ENCODE measurements around the gene USP34. TPM values are rescaled to one million over a fixed set of nuclear protein-coding genes. Genes with fewer than 3 reads are reported as not detected.
"Not testable (repeated sequence)": the region's sequence is repeated elsewhere in the genome, so short reads cannot be mapped to it uniquely, and the experiment has no call there.

Gene USP34
- total and polyA plus RNA-seq, 2 donors from 2014 or later = 37.2 to 112 TPM

DNA sequence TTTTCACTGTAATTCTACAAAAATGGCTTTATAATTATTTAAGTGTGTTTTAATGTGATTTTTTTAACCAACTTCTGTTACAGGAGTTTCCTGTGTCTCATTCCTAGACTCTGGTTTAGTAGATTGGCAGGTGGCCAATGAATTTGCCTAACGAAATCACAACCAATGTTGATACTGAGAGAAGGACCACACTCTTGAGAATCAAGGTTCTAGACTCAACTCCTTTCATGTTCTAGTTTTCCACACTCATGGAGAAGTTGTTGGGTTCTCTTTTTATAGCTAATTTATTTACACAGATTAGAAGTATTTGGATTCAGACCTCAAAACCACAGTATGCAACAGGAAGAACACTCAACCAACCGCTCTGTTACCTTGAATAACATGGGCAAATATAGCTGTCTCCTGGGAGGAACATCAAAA is 22.6 kb upstream of the USP34 start:
- Histone ChIP-seq H3K9me3 (ENCODE audit: control insufficient read depth in 2 of 3, insufficient read depth in 1 of 3, low read length in 3 of 3) (no peaks in the 10 kb centered on the region), H3K4me3 (ENCODE audit: low read length in 3 of 3) (no peak overlapping the region), H3K27me3 (ENCODE audit: control insufficient read depth, insufficient read depth, low read length) (no peaks in the 10 kb centered on the region), H3K9ac (ENCODE audit: low read length in 3 of 3) (no peak overlapping the region), H3K4me1 (ENCODE audit: control insufficient read depth in 2 of 3, insufficient read depth in 2 of 3, low read depth in 1 of 3, low read length in 3 of 3) (no peaks in the 10 kb centered on the region), H3K27ac (ENCODE audit: low read depth in 2 of 2, low read length in 2 of 2) (no peak overlapping the region), H3K36me3 (ENCODE audit: control insufficient read depth in 2 of 3, insufficient read depth in 3 of 3, low read length in 3 of 3) (peaks cover 38 to 74% (median 47%) of the 10 kb centered on the region in 3 donors)
- intact Hi-C loops (cut with DNase I) = no loop called here
- DNase-seq = no peak
- TF ChIP-seq, protein P1, sequence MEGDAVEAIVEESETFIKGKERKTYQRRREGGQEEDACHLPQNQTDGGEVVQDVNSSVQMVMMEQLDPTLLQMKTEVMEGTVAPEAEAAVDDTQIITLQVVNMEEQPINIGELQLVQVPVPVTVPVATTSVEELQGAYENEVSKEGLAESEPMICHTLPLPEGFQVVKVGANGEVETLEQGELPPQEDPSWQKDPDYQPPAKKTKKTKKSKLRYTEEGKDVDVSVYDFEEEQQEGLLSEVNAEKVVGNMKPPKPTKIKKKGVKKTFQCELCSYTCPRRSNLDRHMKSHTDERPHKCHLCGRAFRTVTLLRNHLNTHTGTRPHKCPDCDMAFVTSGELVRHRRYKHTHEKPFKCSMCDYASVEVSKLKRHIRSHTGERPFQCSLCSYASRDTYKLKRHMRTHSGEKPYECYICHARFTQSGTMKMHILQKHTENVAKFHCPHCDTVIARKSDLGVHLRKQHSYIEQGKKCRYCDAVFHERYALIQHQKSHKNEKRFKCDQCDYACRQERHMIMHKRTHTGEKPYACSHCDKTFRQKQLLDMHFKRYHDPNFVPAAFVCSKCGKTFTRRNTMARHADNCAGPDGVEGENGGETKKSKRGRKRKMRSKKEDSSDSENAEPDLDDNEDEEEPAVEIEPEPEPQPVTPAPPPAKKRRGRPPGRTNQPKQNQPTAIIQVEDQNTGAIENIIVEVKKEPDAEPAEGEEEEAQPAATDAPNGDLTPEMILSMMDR (IDR thresholded peaks at IDR 0.05; ENCODE audit: borderline replicate concordance, extremely low read depth, insufficient read depth) = no peak
- FAIRE-seq = no peak

DNA sequence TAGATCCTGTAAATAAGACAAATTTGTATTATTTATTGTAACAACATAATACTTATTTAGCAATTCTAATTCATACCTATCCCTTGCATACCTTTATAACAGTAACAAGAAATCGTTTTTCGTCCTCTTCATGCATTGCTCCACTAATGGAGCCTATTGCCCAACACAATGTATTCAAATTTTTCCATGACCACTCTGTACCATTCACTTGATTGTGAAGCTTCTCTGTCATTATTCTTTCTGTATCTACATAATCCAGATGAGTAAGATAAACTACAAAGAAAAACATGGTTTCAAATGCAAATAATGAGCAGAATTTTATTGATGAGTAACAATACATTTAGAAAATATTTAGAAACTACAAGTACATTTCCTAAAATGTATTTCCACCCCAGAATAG is 21.6 kb upstream of the USP34 start:
- Histone ChIP-seq H3K9ac (ENCODE audit: low read length in 3 of 3) (no peak overlapping the region), H3K4me1 (ENCODE audit: control insufficient read depth in 2 of 3, insufficient read depth in 2 of 3, low read depth in 1 of 3, low read length in 3 of 3) (no peaks in the 10 kb centered on the region), H3K9me3 (ENCODE audit: control insufficient read depth in 2 of 3, insufficient read depth in 1 of 3, low read length in 3 of 3) (no peaks in the 10 kb centered on the region), H3K27me3 (ENCODE audit: control insufficient read depth, insufficient read depth, low read length) (no peaks in the 10 kb centered on the region), H3K27ac (ENCODE audit: low read depth in 2 of 2, low read length in 2 of 2) (no peak overlapping the region), H3K36me3 (ENCODE audit: control insufficient read depth in 2 of 3, insufficient read depth in 3 of 3, low read length in 3 of 3) (peaks cover 36 to 74% (median 47%) of the 10 kb centered on the region in 3 donors), H3K4me3 (ENCODE audit: low read length in 3 of 3) (no peak overlapping the region)
- TF ChIP-seq, protein P1 (IDR thresholded peaks at IDR 0.05; ENCODE audit: borderline replicate concordance, extremely low read depth, insufficient read depth) = no peak
- FAIRE-seq = no peak
- intact Hi-C loops (cut with DNase I) = no loop called here
- no peak for DNase-seq

DNA sequence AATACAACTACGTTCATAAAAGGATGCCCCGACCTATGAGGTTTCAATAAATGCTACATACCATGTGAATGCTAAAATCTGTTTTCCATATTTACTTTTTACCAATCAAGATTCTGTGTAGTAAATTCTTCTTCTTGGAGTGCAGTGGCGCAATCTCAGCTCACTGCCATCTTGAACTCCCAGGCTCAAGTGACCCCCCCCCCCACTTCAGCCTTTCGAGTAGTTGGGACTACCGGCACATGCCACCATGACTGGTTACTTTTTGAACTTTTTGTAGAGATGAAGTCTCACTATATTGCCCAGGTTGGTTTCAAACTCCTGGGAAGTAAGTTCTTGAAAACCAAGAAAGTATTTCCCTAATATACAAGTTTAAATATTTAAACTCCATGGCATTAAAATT is 14.4 kb upstream of the USP34 start:
- Histone ChIP-seq H3K4me1 (ENCODE audit: control insufficient read depth in 2 of 3, insufficient read depth in 2 of 3, low read depth in 1 of 3, low read length in 3 of 3) (no peaks in the 10 kb centered on the region), H3K9me3 (ENCODE audit: control insufficient read depth in 2 of 3, insufficient read depth in 1 of 3, low read length in 3 of 3) (no peaks in the 10 kb centered on the region), H3K4me3 (ENCODE audit: low read length in 3 of 3) (no peak overlapping the region), H3K27me3 (ENCODE audit: control insufficient read depth, insufficient read depth, low read length) (no peaks in the 10 kb centered on the region), H3K27ac (ENCODE audit: low read depth in 2 of 2, low read length in 2 of 2) (no peak overlapping the region), H3K36me3 (ENCODE audit: control insufficient read depth in 2 of 3, insufficient read depth in 3 of 3, low read length in 3 of 3) (peaks cover 13 to 67% (median 21%) of the 10 kb centered on the region in 3 donors), H3K9ac (ENCODE audit: low read length in 3 of 3) (no peak overlapping the region)
- intact Hi-C loops (cut with DNase I) = no loop called here
- FAIRE-seq = no peak
- TF ChIP-seq, protein P1 (IDR thresholded peaks at IDR 0.05; ENCODE audit: borderline replicate concordance, extremely low read depth, insufficient read depth) = no peak
- DNase-seq = no peak

DNA sequence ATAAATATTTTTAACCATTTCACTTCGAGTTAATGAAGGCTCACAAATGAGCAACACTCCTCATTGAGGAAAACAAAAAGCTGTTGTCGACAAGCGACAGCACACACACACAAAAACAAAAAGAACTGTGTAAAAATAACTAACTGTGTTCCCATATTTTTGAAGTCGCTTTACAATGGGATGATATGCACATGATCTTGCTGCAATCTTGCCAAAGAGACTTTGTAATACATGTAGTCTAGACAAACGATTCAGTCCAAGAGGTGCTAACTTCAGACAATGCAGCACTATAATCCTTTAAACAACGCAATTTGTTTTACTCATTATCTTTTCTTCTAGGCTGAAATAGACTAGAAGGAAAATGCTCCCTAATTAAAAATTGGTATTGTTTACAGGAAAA is 7.2 kb upstream of the USP34 start:
- DNase-seq (no peak), FAIRE-seq (no peak)
- intact Hi-C loops (cut with DNase I) = no loop called here
- Histone ChIP-seq H3K27ac (ENCODE audit: low read depth in 2 of 2, low read length in 2 of 2) (no peak overlapping the region), H3K4me1 (ENCODE audit: control insufficient read depth in 2 of 3, insufficient read depth in 2 of 3, low read depth in 1 of 3, low read length in 3 of 3) (no peaks in the 10 kb centered on the region), H3K36me3 (ENCODE audit: control insufficient read depth in 2 of 3, insufficient read depth in 3 of 3, low read length in 3 of 3) (peaks cover 6 to 22% (median 15%) of the 10 kb centered on the region in 3 donors), H3K9ac (ENCODE audit: low read length in 3 of 3) (no peak overlapping the region), H3K27me3 (ENCODE audit: control insufficient read depth, insufficient read depth, low read length) (no peaks in the 10 kb centered on the region), H3K4me3 (ENCODE audit: low read length in 3 of 3) (no peak overlapping the region), H3K9me3 (ENCODE audit: control insufficient read depth in 2 of 3, insufficient read depth in 1 of 3, low read length in 3 of 3) (no peaks in the 10 kb centered on the region)
- TF ChIP-seq, protein P1 (IDR thresholded peaks at IDR 0.05; ENCODE audit: borderline replicate concordance, extremely low read depth, insufficient read depth) = no peak

DNA sequence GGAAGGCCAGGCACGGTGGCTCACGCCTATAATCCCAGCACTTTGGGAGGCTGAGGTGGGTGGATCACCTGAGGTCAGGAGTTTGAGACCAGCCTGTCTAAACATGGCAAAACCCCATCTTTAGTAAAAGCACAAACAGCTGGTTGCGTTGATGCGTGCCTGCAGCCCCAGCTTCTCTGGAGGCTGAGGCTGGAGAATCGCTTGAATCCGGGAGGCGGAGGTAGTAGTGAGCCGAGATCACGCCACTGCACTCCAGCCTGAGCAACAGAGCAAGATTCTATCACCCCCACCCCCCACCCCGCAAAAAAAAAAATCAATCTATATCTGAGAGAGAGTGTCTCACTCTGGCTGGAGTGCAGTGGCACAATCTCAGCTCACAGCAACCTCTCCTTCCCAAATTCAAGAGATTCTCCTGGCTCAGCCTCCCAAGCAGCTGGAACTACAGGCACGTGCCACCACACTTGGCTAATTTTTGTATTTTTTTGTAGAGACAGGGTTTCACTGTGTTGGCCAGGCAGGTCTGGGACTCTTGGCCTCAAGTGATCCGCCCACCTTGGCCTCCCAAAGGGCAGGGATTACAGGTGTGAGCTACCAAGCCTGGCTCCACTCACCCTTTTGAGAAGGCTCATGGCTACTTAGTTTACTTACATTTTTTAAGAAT is 6.2 kb upstream of the USP34 start:
- FAIRE-seq = not testable (repeated sequence)

More for the DNA sequence above, 6.2 kb upstream of the USP34 start:
- DNase-seq; H3K4me3 ChIP-seq (ENCODE audit: low read length in 3 of 3); H3K4me1 ChIP-seq (ENCODE audit: control insufficient read depth in 2 of 3, insufficient read depth in 2 of 3, low read depth in 1 of 3, low read length in 3 of 3); H3K9me3 ChIP-seq (ENCODE audit: control insufficient read depth in 2 of 3, insufficient read depth in 1 of 3, low read length in 3 of 3); intact Hi-C loops (cut with DNase I); H3K27me3 ChIP-seq (ENCODE audit: control insufficient read depth, insufficient read depth, low read length); H3K27ac ChIP-seq (ENCODE audit: low read depth in 2 of 2, low read length in 2 of 2); H3K9ac ChIP-seq (ENCODE audit: low read length in 3 of 3): not testable (repeated sequence)
- H3K36me3 ChIP-seq (ENCODE audit: control insufficient read depth in 2 of 3, insufficient read depth in 3 of 3, low read length in 3 of 3) = peaks cover 4 to 14% (median 10%) of the 10 kb centered on the region in 3 donors

Measured in kidney (tissue), 14 donors.